ENCODE measurements around the gene AGO4. TPM values are rescaled to one million over a fixed set of nuclear protein-coding genes. Genes with fewer than 3 reads are reported as not detected.

The AGO4 gene
- total and polyA plus RNA-seq, 2 of the 4 experiments (the other 2 are of a cell fraction) = 8.2 to 9.2 TPM

DNA sequence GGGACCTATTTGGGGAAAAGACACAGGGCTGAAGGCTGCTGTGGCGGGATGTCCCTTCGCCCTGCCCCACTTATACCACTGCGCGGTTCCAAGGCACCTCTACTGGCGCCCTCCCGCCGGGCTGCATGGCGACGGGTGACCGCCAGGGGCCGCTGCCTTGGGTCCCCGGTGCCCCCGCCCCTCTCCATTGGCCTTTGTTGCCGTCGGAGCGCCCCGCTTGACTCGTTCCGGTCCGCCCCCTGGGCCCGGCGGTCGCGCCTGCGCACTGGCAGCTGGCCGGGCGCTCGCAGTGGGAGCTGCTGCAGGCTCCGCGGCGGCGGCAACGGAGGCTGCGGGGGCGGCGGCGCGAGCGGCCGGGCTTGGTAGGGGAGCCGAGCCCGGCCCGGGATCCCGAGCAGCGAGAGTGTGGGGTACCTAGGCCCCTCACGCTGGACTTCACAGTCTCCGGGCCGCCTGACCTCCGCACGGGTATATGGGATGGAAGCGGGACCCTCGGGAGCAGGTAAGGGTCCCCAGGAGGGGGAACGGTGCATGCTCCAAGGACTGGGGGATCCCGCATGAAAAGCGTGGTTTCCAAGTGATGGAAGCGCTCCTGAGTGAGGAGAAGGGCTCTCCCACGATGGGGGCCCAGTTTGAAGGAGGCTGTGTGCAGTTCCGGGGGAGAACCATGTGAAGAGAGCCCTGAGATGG is 75.3 kb downstream of the AGO4 start, which contains the start of gene AGO1 (continued):
- TF ChIP-seq RCOR1 (IDR thresholded peaks at IDR 0.05; ENCODE audit: insufficient replicate concordance, low read length) = no peak

DNA sequence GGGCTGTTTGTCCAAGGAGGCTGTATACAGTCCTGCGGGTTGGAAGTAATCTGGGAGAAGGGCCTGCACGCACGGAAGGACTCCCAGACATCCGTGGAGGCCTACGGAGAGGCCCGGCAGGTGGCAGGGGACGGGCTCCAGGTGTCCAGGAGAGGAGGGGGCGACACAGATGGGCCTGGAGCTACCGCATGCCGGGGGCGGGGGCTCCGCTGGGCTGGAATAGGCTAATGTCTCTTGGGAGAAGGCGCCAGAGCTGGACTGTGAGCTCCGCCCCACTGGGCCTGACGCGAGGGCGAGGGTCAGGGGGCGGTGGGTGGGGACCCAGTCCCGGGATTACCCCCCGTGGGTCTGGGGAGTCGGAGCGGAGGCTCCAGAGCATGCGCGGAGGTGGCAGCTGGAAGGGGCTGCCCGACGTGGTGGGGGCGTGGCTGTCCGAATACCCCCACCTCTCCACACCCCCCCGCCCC is 75.9 kb downstream of the AGO4 start:
- Histone ChIP-seq H3K14ac (replicated peaks; ENCODE audit: low read depth, low read length) (peak overlapping the region; percentile 81), H3K4ac (ENCODE audit: low read depth, low read length) (peak overlapping the region; percentile 83; the same call in 1 of the 2 replicates), H3K9me1 (ENCODE audit: insufficient read depth, low read length) (peaks cover 15% of the 10 kb centered on the region), H3K4me2 (ENCODE audit: low read depth, low read length) (peak overlapping the region; percentile 92), H3K9ac (ENCODE audit: low read depth, low read length) (peak overlapping the region; percentile 85), H3K36me3 (ENCODE audit: control insufficient read depth, insufficient read depth, low read length) (0 out of 2 replicates have a peak, but pooled peaks cover 1% of the 10 kb centered on the region), H3K23ac (ENCODE audit: low read depth, low read length) (peak overlapping the region; percentile 86; the same call in 1 of the 2 replicates), H3K27ac (ENCODE audit: insufficient read depth, low read length) (peak overlapping the region; percentile 30), H4K91ac (ENCODE audit: insufficient read depth, low read depth, low read length) (peak overlapping the region; percentile 59), H3K9me3 (ENCODE audit: control insufficient read depth, insufficient read depth, low read length) (no peaks in the 10 kb centered on the region), H4K8ac (ENCODE audit: low read depth in 2 of 2, low read length in 2 of 2) (peak overlapping the region; percentile 72 to 89; a peak in 2 of 4 replicates), H3K4me3 (ENCODE audit: insufficient read depth, low read depth, low read length) (peak overlapping the region; percentile 96), H3K27me3 (ENCODE audit: control insufficient read depth, insufficient read depth, low read length) (no peaks in the 10 kb centered on the region; the same call in 1 of the 2 replicates), H2BK5ac (ENCODE audit: low read depth, low read length, poor library complexity, severe bottlenecking) (no peak overlapping the region), H2BK120ac (ENCODE audit: low read depth, low read length) (no peak overlapping the region), H2BK20ac (ENCODE audit: low read depth, low read length) (no peak overlapping the region), H2AK9ac (replicated peaks; ENCODE audit: low read depth, low read length, poor library complexity) (peak overlapping the region; percentile 93), H3K4me1 (ENCODE audit: control insufficient read depth, insufficient read depth, low read length) (peaks cover 14% of the 10 kb centered on the region), H4K20me1 (ENCODE audit: insufficient read depth, low read length) (peaks cover 31% of the 10 kb centered on the region), H3K79me1 (ENCODE audit: low read depth in 1 of 2, low read length in 2 of 2) (peaks cover 18 to 48% of the 10 kb centered on the region in 2 experiments), H3K56ac (ENCODE audit: extremely low read depth, insufficient read depth, low read length) (0 out of 2 replicates have a peak overlapping the region, but pooled peaks have one; percentile 81), H4K5ac (ENCODE audit: low read depth, low read length) (peak overlapping the region; percentile 43), H3K18ac (ENCODE audit: low read depth, low read length) (peak overlapping the region; percentile 36; the same call in 1 of the 2 replicates), H2AFZ (replicated peaks; ENCODE audit: low read length, poor library complexity) (peak overlapping the region; percentile 98), H2BK15ac (ENCODE audit: low read depth, low read length) (no peak overlapping the region), H2AK5ac (ENCODE audit: low read depth, low read length) (peak overlapping the region; percentile 83; the same call in 1 of the 2 replicates)
- dilution Hi-C loops (cut with HindIII; ENCODE audit: low sequenced_read_pairs, unreplicated experiment) (no loop called here), intact Hi-C loops (cut with micrococcal nuclease) (loop anchor here (1.0 kb wide), 1 partner anchor 205 kb away; the partner anchor contains the start of gene ADPRS), in situ Hi-C loops (cut with MboI; ENCODE audit: low sequenced_read_pairs) (no loop called here)
- no peak for TF ChIP-seq RCOR1 (IDR thresholded peaks at IDR 0.05; ENCODE audit: insufficient replicate concordance, low read length)
- no peak for TF ChIP-seq FOS (IDR thresholded peaks at IDR 0.05; ENCODE audit: low read depth, low read length)
- no peak for TF ChIP-seq RFX5 (IDR thresholded peaks at IDR 0.05; ENCODE audit: low read depth, low read length)
- TF ChIP-seq MAFK (IDR thresholded peaks at IDR 0.05; ENCODE audit: low read depth, low read length) = no peak
- ATAC-seq (ENCODE audit: low read depth) = peak; percentile 42
- DNase-seq = peak; percentile 16
- ChIA-PET POLR2A (ENCODE audit: unreplicated experiment) (no interaction called here), CTCF (interaction anchor here (0.6 to 1.0 kb wide), 7 partner anchors 10 to 420 kb away, joined by 3 to 25 read pairs (median 4); no protein-coding TSS in a partner anchor)
- WGBS, 2 experiments (ENCODE audit: extremely low coverage in 2 of 2, insufficient read length in 1 of 2) = 0% methylated on average over 7 of the region's 29 CpGs; no CpG with 5 or more reads in 1 of the 2 experiments
- no TSS peak for BruUV-seq (replicated peaks)

All from IMR-90 (cell line).